IMR-90 (cell line): ENCODE results near the gene LANCL3. TPM values are rescaled to one million over a fixed set of nuclear protein-coding genes. Genes with fewer than 3 reads are reported as not detected.

Source experiments
- ATAC-seq: fragments of 200-7000 bp; cut with Tn5 transposase; 2 replicates; pipeline ENCODE4 v1.9.1; 2020; ENCODE audit warnings: low read depth, mild to moderate bottlenecking, moderate library complexity
- BruUV-seq: library from RNA; stranded (reverse); fragments of 400-500 nt; replicated peaks from 2 replicates; lab custom pipeline; 2021; lab: Mats Ljungman, UMichigan
- CTCF ChIA-PET: fragments of 300-600 bp; formaldehyde crosslinking; extraction: SDS; loops from one replicate; lab custom pipeline; 2021; ENCODE audit warnings: antibody characterized with exemption; lab: Yijun Ruan, JAX
- POLR2A ChIA-PET: fragments of 300-600 bp; sonication (Branson Sonifier 250); formaldehyde crosslinking; loops from one replicate; lab custom pipeline; 2022; ENCODE audit warnings: antibody characterized with exemption; ENCODE audit not compliant: unreplicated experiment; lab: Charles Lee
- DNase-seq: peaks from one replicate; pipeline ENCODE4 v3.0.0; 2013
- H2AFZ ChIP-seq: replicated peaks from 2 replicates; pipeline ENCODE3; 2013; ENCODE audit warnings: low read length, mild to moderate bottlenecking; ENCODE audit not compliant: poor library complexity
- H2AK5ac ChIP-seq: 2 replicates; pipeline ENCODE4 v1.6.1; 2013; ENCODE audit warnings: low read depth, low read length, inconsistent platforms
- H2AK9ac ChIP-seq: replicated peaks from 2 replicates; pipeline ENCODE3; 2013; ENCODE audit warnings: mild to moderate bottlenecking, low read depth, low read length, moderate library complexity; ENCODE audit not compliant: poor library complexity
- H2BK120ac ChIP-seq: 2 replicates; pipeline ENCODE4 v1.6.1; 2013; ENCODE audit warnings: low read depth, low read length, inconsistent platforms
- H2BK15ac ChIP-seq: 3 replicates; pipeline ENCODE4 v1.6.1; 2013; ENCODE audit warnings: low read depth, low read length, inconsistent platforms
- H2BK20ac ChIP-seq: 2 replicates; pipeline ENCODE4 v1.6.1; 2013; ENCODE audit warnings: low read depth, mild to moderate bottlenecking, inconsistent platforms, low read length, moderate library complexity
- H2BK5ac ChIP-seq: 2 replicates; pipeline ENCODE4 v1.6.1; 2013; ENCODE audit warnings: mild to moderate bottlenecking, low read depth, low read length, inconsistent platforms; ENCODE audit not compliant: poor library complexity, severe bottlenecking
- H3K14ac ChIP-seq: replicated peaks from 2 replicates; pipeline ENCODE4 v1.6.1; 2013; ENCODE audit warnings: low read depth, low read length, inconsistent platforms
- H3K18ac ChIP-seq: 2 replicates; pipeline ENCODE4 v1.6.1; 2013; ENCODE audit warnings: low read depth, low read length, control low read depth
- H3K23ac ChIP-seq: 2 replicates; pipeline ENCODE4 v1.6.1; 2013; ENCODE audit warnings: low read depth, low read length, inconsistent platforms
- H3K27ac ChIP-seq: 2 replicates; pipeline ENCODE4 v1.5.1; 2013; ENCODE audit warnings: mild to moderate bottlenecking, control low read depth, low read length; ENCODE audit not compliant: insufficient read depth
- H3K27me3 ChIP-seq: 2 replicates; pipeline ENCODE4 v1.6.1; 2013; ENCODE audit warnings: low read length; ENCODE audit not compliant: control insufficient read depth, insufficient read depth
- H3K36me3 ChIP-seq: 2 replicates; pipeline ENCODE4 v1.6.1; 2013; ENCODE audit warnings: low read length, mixed read lengths; ENCODE audit not compliant: control insufficient read depth, insufficient read depth
- H3K4ac ChIP-seq: 2 replicates; pipeline ENCODE4 v1.6.1; 2013; ENCODE audit warnings: low read depth, low read length, inconsistent platforms
- H3K4me1 ChIP-seq: 2 replicates; pipeline ENCODE4 v1.6.1; 2013; ENCODE audit warnings: low read length, mixed read lengths; ENCODE audit not compliant: control insufficient read depth, insufficient read depth
- H3K4me2 ChIP-seq: 2 replicates; pipeline ENCODE4 v1.6.1; 2013; ENCODE audit warnings: low read depth, mild to moderate bottlenecking, control low read depth, low read length, moderate library complexity
- H3K4me3 ChIP-seq: 2 replicates; pipeline ENCODE4 v1.5.1; 2013; ENCODE audit warnings: low read depth, mild to moderate bottlenecking, control low read depth, low read length, moderate library complexity; ENCODE audit not compliant: insufficient read depth
- H3K56ac ChIP-seq: 2 replicates; pipeline ENCODE4 v1.6.1; 2013; ENCODE audit warnings: low read length, inconsistent platforms; ENCODE audit not compliant: insufficient read depth; ENCODE audit errors: extremely low read depth
- H3K79me1 ChIP-seq, 2 experiments: 2 replicates each; pipeline ENCODE4 v1.6.1; 2013; ENCODE audit warnings: low read length in 2 of 2, inconsistent platforms in 1 of 2, low read depth in 1 of 2
- H3K9ac ChIP-seq: 2 replicates; pipeline ENCODE4 v1.6.1; 2013; ENCODE audit warnings: low read depth, low read length, control low read depth
- H3K9me1 ChIP-seq: 2 replicates; pipeline ENCODE4 v1.6.1; 2013; ENCODE audit warnings: low read length, inconsistent platforms; ENCODE audit not compliant: insufficient read depth
- H3K9me3 ChIP-seq: 2 replicates; pipeline ENCODE4 v1.6.1; 2013; ENCODE audit warnings: low read length; ENCODE audit not compliant: control insufficient read depth, insufficient read depth
- H4K20me1 ChIP-seq: 2 replicates; pipeline ENCODE4 v1.6.1; 2013; ENCODE audit warnings: low read length, inconsistent platforms; ENCODE audit not compliant: insufficient read depth
- H4K5ac ChIP-seq: 2 replicates; pipeline ENCODE4 v1.6.1; 2013; ENCODE audit warnings: mild to moderate bottlenecking, low read depth, low read length, control low read depth
- H4K8ac ChIP-seq, 2 experiments: 2 replicates each; pipeline ENCODE4 v1.6.1; 2013; ENCODE audit warnings: low read depth in 2 of 2, low read length in 2 of 2, control low read depth in 1 of 2, inconsistent platforms in 1 of 2
- H4K91ac ChIP-seq: 2 replicates; pipeline ENCODE4 v1.6.1; 2013; ENCODE audit warnings: low read depth, low read length, inconsistent platforms; ENCODE audit not compliant: insufficient read depth
- BHLHE40 ChIP-seq: fragments of 150-350 bp; IDR thresholded peaks from 2 replicates; pipeline ENCODE4 v1.6.1; 2016; ENCODE audit warnings: mild to moderate bottlenecking, low read depth, low read length
- CEBPB ChIP-seq: IDR thresholded peaks from 2 replicates; pipeline ENCODE4 v1.6.1; 2012; ENCODE audit warnings: low read depth, low read length, improper control_type of control experiment
- CHD1 ChIP-seq: IDR thresholded peaks from 2 replicates; pipeline ENCODE4 v1.6.1; 2012; ENCODE audit warnings: low read depth, low read length, improper control_type of control experiment
- FOS ChIP-seq: fragments of 150-350 bp; IDR thresholded peaks from 2 replicates; pipeline ENCODE4 v1.6.1; 2016; ENCODE audit warnings: low read depth, low read length
- MAFK ChIP-seq: IDR thresholded peaks from 2 replicates; pipeline ENCODE4 v1.6.1; 2012; ENCODE audit warnings: low read depth, low read length, improper control_type of control experiment
- MAZ ChIP-seq: IDR thresholded peaks from 2 replicates; pipeline ENCODE4 v1.6.1; 2012; ENCODE audit warnings: low read depth, mild to moderate bottlenecking, low read length, improper control_type of control experiment, moderate library complexity, borderline replicate concordance
- MXI1 ChIP-seq: IDR thresholded peaks from 2 replicates; pipeline ENCODE4 v1.6.1; 2012; ENCODE audit warnings: low read depth, mild to moderate bottlenecking, low read length, moderate library complexity, borderline replicate concordance
- NFE2L2 ChIP-seq: fragments of 150-350 bp; IDR thresholded peaks from 2 replicates; pipeline ENCODE4 v1.6.1; 2016; ENCODE audit warnings: low read depth, mild to moderate bottlenecking, low read length
- POLR2A ChIP-seq: IDR thresholded peaks from 2 replicates; pipeline ENCODE4 v1.6.1; 2012; ENCODE audit warnings: mild to moderate bottlenecking, low read depth, low read length
- RAD21 ChIP-seq: IDR thresholded peaks from 2 replicates; pipeline ENCODE4 v1.6.1; 2012; ENCODE audit warnings: low read length, improper control_type of control experiment
- RCOR1 ChIP-seq: IDR thresholded peaks from 2 replicates; pipeline ENCODE4 v1.6.1; 2012; ENCODE audit warnings: mild to moderate bottlenecking, low read length, improper control_type of control experiment; ENCODE audit not compliant: insufficient replicate concordance
- RFX5 ChIP-seq: IDR thresholded peaks from 2 replicates; pipeline ENCODE4 v1.8.0; 2012; ENCODE audit warnings: low read depth, mild to moderate bottlenecking, low read length, moderate library complexity
- SMC3 ChIP-seq: fragments of 150-350 bp; IDR thresholded peaks from 2 replicates; pipeline ENCODE4 v1.6.1; 2016; ENCODE audit warnings: low read depth, mild to moderate bottlenecking, antibody characterized with exemption, low read length, moderate library complexity
- WGBS, 2 experiments: methylation state at CpG; one replicate each; pipeline versions ENCODE4 v1.1.5 to v1.1.7; 2013; ENCODE audit warnings: missing lambda C conversion rate in 2 of 2; ENCODE audit not compliant: insufficient read length in 1 of 2; ENCODE audit errors: extremely low coverage in 2 of 2; 5-methylcytosine and 5-hydroxymethylcytosine counted together
- dilution Hi-C: fragments of 300-500 bp; cut with HindIII; formaldehyde crosslinking; loops from one replicate; pipeline ENCODE4 v1.14.3; 2018; ENCODE audit warnings: low sequenced_read_pairs; ENCODE audit not compliant: unreplicated experiment
- in situ Hi-C: fragments of 300-500 bp; cut with MboI; formaldehyde crosslinking; loops from 3 replicates; pipeline ENCODE4 v1.14.3; 2019; ENCODE audit warnings: low sequenced_read_pairs, inconsistent platforms, mixed read lengths
- intact Hi-C: fragments of 100-400 bp; cut with micrococcal nuclease; formaldehyde crosslinking; loops from 2 replicates; pipeline ENCODE4 v1.10.0; 2022
- polyA plus RNA-seq, 3 experiments: library from polyadenylated mRNA; depleted of rRNA; stranded (reverse); fragments of >200 nt; gene quantifications; 2 replicates each; pipeline ENCODE4 v1.2.3, GENCODE V29; 2012; ENCODE audit warnings: low replicate concordance in 1 of 3
- total RNA-seq: library from RNA; depleted of rRNA; stranded (reverse); fragments of >200 nt; gene quantifications from 2 replicates; pipeline ENCODE4 v1.2.3, GENCODE V29; 2012
- TF ChIP-seq, protein P1 (sequence below): conservative IDR thresholded peaks from 2 replicates; pipeline ENCODE4 v1.5.1; 2012; ENCODE audit warnings: mild to moderate bottlenecking, low read depth, low read length, improper control_type of control experiment
- TF ChIP-seq, protein P2 (sequence below): fragments of 150-350 bp; IDR thresholded peaks from 2 replicates; pipeline ENCODE4 v1.6.1; 2016; ENCODE audit warnings: low read depth, mild to moderate bottlenecking, low read length, moderate library complexity, borderline replicate concordance
- TF ChIP-seq, protein P3 (sequence below): fragments of 150-350 bp; IDR thresholded peaks from 2 replicates; pipeline ENCODE4 v1.6.1; 2017; ENCODE audit warnings: mild to moderate bottlenecking, antibody characterized with exemption, low read length, low read depth

LANCL3 gene
- total and polyA plus RNA-seq, 2 of the 4 experiments (the other 2 are of a cell fraction), result not detected

DNA sequence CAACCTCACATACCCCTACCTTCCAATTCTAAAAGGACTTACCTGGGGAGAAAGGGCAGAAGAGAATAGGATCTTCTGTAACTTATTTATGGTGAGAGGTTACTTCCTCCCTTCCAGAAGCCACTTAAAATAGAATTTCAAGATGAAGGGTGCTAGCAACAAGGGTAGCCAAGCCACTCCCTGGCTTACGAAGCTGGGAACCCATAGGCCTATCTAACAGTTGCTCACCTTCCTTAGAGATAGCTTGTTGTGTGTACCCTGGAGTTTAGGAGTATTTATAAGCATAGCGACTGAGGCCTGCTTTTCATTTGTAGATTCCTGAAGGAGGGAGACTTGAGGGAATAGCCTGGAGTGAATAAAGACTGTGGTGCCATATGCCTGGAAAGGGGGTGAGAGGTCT is 143.0 kb downstream of the LANCL3 start:
- no peak overlapping the region for H3K14ac ChIP-seq
- no peak overlapping the region for H2AK9ac ChIP-seq
- no peak overlapping the region for H2BK120ac ChIP-seq
- H4K8ac ChIP-seq, result no peak overlapping the region
- no peak for ATAC-seq
- H3K36me3 ChIP-seq, result no peaks in the 10 kb centered on the region
- WGBS, 2 experiments, result no CpG with 5 or more reads among the region's 2 CpGs
- H3K4me1 ChIP-seq, result no peaks in the 10 kb centered on the region
- H4K5ac ChIP-seq, result no peak overlapping the region
- H3K27ac ChIP-seq, result no peak overlapping the region
- H3K9ac ChIP-seq, result no peak overlapping the region
- no peak overlapping the region for H2AK5ac ChIP-seq
- H3K9me1 ChIP-seq, result no peaks in the 10 kb centered on the region
- no peaks in the 10 kb centered on the region for H3K79me1 ChIP-seq
- H3K56ac ChIP-seq, result no peak overlapping the region
- no peak overlapping the region for H2AFZ ChIP-seq
- ChIA-PET CTCF (no interaction called here), POLR2A (no interaction called here)
- BruUV-seq, result no TSS peak
- no peak overlapping the region for H3K4me3 ChIP-seq
- dilution Hi-C loops, result no loop called here
- in situ Hi-C loops, result no loop called here
- no peak for DNase-seq
- no peaks in the 10 kb centered on the region for H4K20me1 ChIP-seq
- no peak overlapping the region for H3K4me2 ChIP-seq
- no peak overlapping the region for H2BK20ac ChIP-seq
- no peaks in the 10 kb centered on the region for H3K9me3 ChIP-seq
- no peak overlapping the region for H2BK5ac ChIP-seq
- no peaks in the 10 kb centered on the region; the same call in 1 of the 2 replicates for H3K27me3 ChIP-seq
- no peak overlapping the region for H3K4ac ChIP-seq
- H2BK15ac ChIP-seq, result no peak overlapping the region
- TF ChIP-seq FOS (no peak), RAD21 (no peak), RFX5 (no peak), NFE2L2 (no peak), CEBPB (no peak), MAZ (no peak), RCOR1 (no peak), BHLHE40 (no peak), POLR2A (no peak), SMC3 (no peak), MAFK (no peak), MXI1 (no peak), CHD1 (no peak)
- TF ChIP-seq, protein P1, sequence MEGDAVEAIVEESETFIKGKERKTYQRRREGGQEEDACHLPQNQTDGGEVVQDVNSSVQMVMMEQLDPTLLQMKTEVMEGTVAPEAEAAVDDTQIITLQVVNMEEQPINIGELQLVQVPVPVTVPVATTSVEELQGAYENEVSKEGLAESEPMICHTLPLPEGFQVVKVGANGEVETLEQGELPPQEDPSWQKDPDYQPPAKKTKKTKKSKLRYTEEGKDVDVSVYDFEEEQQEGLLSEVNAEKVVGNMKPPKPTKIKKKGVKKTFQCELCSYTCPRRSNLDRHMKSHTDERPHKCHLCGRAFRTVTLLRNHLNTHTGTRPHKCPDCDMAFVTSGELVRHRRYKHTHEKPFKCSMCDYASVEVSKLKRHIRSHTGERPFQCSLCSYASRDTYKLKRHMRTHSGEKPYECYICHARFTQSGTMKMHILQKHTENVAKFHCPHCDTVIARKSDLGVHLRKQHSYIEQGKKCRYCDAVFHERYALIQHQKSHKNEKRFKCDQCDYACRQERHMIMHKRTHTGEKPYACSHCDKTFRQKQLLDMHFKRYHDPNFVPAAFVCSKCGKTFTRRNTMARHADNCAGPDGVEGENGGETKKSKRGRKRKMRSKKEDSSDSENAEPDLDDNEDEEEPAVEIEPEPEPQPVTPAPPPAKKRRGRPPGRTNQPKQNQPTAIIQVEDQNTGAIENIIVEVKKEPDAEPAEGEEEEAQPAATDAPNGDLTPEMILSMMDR, result no peak
- TF ChIP-seq, protein P2, sequence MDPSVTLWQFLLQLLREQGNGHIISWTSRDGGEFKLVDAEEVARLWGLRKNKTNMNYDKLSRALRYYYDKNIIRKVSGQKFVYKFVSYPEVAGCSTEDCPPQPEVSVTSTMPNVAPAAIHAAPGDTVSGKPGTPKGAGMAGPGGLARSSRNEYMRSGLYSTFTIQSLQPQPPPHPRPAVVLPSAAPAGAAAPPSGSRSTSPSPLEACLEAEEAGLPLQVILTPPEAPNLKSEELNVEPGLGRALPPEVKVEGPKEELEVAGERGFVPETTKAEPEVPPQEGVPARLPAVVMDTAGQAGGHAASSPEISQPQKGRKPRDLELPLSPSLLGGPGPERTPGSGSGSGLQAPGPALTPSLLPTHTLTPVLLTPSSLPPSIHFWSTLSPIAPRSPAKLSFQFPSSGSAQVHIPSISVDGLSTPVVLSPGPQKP, result no peak
- TF ChIP-seq, protein P3, sequence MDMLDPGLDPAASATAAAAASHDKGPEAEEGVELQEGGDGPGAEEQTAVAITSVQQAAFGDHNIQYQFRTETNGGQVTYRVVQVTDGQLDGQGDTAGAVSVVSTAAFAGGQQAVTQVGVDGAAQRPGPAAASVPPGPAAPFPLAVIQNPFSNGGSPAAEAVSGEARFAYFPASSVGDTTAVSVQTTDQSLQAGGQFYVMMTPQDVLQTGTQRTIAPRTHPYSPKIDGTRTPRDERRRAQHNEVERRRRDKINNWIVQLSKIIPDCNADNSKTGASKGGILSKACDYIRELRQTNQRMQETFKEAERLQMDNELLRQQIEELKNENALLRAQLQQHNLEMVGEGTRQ, result no peak
- intact Hi-C loops, result no loop called here
- no peak overlapping the region for H4K91ac ChIP-seq
- H3K23ac ChIP-seq, result no peak overlapping the region
- H3K18ac ChIP-seq, result no peak overlapping the region
